GM19023 (cell line): ENCODE measurements around the gene KCNK1.
"Not testable (repeated sequence)": the region's sequence is repeated elsewhere in the genome, so short reads cannot be mapped to it uniquely, and the experiment has no call there.

Experiments
- ATAC-seq: cut with Tn5 transposase; IDR thresholded peaks from one replicate; pipeline ENCODE4 v1.9.1; 2021; ENCODE audit warnings: mild to moderate bottlenecking, moderate library complexity; ENCODE audit not compliant: unreplicated experiment

KCNK1 gene

GRCh38 chr1:233607252-233608119, 6.4 kb upstream of the KCNK1 start:
- peak; percentile 65 for ATAC-seq

- no peak for ATAC-seq
Measured at GRCh38 chr1:233608988-233609387, 4.9 kb upstream of the KCNK1 start.

DNA sequence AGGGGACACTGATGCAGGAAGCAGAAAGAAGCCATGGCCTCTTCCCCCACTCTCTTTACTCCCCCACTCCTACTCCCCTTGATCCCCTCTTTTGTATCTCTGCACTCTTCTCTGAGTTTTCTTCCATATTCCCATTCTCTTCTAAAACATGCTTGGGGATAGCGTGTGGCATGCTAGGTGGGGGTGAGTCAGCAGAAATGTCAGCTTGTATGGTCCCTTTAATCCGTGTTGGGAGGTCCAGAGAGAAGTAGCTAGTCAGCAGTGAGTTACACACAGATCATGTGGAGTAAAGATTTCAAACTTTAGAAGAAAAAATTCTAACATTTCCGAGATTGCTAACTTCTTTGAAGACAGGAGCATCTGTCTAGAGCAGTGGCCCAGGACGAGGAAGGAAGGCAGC, 4.0 kb upstream of the KCNK1 start:
- ATAC-seq: no peak

DNA sequence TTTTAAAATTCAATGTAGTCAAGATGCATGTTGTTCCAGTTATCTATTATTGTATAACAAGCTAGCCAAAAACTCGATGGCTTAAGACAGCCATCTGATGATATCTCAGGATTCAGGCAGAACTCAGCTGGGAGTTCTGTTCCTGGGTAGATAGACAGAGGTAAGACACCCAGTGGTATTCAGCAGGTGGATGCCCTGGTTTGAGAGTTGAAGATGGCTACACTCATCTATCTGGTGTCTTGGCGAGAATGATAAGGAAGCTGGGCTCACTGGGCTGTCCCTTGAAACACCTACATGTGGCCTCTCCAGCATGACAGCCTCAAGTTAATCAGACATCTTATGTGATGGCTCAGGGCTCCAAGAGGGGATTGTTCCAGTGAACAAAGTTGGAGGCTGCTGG, 3.3 kb upstream of the KCNK1 start:
- ATAC-seq: no peak

GRCh38 chr1:233611363-233611762, 2.5 kb upstream of the KCNK1 start:
- ATAC-seq: not testable (repeated sequence)

GRCh38 chr1:233614173-233614742, 352 bp downstream of the KCNK1 start:
- ATAC-seq: peak; percentile 37

DNA sequence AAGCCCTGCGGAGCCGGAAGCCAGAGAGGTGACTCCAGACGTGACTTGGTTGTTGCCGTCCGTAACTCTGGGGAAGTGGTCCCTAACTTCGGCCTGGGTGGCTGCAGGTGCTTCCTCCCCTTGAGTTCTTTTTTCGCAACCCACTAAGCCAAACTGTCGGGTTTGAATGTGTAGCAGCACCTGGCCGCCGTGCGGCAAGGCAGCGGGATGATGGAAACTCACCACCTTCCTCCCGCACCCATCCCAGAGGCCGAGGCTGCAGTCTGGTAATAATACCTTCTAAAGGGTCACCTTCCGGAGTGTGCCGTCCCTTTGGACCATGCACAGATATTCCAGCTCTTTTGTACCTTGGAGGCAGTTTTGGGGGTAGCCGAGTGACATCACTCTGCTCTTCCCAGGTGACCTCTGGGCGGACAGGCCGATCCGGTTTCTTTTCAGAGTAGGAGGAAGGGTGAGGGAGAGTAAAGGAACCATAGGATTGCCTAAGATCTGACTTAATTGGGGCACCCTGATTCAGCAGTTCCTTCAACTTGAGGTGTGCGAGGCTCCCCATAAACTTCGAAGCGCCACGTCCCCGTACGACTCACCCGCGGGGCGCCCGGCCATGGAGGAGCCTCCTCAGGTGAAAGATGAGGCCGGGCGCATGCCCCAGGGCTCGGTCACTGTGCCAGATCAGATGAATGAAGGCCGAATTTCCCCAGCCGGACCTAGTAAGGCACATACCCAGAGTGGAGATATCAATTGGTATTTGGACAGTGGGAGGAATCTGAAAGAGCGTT, 1.0 kb downstream of the KCNK1 start:
- ATAC-seq: peak; percentile 49

DNA sequence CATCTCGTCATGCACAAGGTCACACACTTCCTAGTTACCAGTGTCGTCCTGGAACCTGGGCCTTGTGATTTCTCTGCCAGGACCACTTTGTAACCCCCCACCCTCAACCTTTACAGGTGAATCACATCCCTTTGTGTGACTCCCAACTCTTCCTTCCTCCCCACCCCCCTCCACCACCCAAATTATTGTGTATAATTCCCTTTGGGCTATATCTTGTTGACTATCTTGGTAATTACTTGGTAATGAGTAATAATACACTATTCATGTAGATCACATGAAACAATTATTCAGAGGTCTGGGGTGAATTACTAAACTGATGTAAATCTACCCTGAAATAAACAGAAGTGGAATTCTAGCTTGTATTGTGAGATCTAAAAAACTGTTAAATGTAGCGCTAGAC, 1.7 kb downstream of the KCNK1 start:
- no peak for ATAC-seq

DNA sequence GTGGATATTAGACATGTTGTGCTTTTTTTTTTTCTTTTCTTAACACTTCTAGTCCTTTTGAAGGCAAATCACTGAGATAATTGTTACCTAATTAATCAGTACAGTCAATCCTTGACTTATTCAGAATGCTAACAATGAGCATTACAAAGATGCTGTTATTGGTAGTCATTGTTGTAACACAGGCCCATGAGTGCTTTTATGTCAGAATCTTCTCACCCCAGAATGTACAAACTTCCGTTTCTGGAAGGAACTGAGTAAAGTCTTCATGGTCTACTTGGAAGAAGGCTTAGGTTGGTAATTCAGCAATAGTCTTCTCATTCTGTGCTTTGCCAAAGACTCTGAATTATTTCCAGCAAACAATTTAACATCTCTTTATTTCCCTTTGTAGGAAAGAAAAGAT, 3.1 kb downstream of the KCNK1 start:
- no peak for ATAC-seq

DNA sequence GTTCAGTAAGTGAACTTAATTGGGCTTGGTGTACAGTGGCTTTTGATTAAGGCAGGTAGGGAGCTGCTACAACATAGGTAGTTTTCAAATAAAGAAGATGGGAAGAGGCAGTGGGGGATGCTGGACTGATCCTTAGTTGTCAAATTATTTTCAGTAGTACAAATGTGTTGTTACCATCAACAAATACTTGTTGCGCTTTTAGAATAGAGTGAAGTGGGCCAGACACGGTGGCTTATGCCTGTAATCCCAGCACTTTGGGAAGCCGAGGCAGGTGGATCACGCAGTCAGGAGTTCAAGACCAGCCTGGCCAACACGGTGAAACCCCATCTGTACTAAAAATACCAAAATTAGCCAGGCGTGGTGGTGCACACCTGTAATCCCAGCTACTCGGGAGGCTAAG, 5.5 kb downstream of the KCNK1 start:
- ATAC-seq: not testable (repeated sequence)

DNA sequence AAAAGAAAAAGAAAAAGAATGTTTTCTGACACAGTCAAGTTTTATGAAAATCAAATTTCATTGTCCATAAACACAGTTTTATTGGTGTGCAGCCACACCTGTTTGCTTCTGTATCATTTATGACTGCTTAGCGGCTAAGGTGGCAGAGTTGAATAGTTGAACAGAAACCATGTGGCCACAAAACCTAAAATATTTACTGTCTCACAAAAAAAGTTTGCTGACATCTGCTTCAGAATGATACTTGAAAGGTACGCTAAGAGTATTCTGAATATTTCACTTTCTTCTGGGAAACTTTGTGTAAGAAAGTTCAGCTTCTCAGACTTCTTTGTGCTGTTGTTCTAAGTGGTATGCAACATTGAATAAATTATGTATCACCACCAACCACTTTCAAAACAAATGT, 6.2 kb downstream of the KCNK1 start:
- ATAC-seq: peak; percentile 73

DNA sequence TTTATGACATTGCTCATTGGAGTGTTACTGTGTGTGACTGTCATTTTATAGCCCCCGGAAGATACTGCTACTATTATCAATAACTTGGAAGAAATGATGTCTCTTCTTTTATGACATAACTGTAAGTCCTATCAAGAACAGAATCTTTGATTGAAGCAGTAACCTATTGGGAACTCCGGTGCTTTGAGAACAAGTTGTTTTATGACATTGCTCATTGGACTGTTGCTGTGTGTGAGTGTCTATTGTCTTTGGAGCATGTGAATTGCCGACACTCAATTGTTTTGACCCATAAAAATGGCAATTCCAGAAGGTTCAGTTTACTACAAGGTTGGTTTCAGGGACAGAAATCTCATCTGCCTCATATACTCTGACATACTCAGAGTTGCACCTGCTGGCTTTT, 8.0 kb downstream of the KCNK1 start:
- no peak for ATAC-seq

DNA sequence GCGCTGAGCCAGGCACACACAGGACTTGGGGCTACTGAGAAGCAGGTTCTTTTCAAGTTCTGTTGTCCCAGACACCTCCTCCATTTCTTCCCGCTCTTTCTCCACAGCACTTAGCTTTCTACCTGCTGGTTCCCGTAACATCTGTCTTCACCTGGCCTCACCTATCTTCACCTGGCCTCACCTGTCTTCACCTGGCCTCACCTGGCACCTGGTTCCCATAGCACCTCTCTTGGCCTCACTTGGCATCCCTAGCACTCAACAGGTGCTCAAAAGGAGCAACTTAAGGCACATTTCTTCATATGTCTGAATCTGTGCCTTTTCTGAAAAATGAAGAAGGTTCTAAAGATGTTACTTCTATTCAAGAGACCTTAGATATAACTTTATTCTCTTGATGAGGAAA, 10.4 kb downstream of the KCNK1 start:
- no peak for ATAC-seq

DNA sequence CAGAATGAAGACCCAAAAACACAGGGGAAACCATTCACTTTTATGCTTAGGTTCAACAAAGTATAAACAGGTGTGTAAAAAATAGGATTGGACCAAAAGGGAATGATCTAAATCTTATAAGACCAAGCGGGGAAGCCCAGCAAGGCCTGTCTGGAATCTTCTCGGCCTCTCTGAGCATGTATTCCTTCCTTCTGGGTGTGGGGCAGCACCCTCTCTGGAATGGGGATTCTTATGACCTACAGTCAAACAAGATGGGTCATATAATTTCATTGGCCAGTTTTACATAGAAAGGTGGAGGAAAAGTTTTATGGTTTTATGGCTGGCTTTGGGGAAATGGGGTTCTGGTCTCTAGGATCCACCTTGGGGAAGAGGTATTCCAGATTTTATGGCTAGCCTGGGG, 11.2 kb downstream of the KCNK1 start:
- ATAC-seq: no peak

DNA sequence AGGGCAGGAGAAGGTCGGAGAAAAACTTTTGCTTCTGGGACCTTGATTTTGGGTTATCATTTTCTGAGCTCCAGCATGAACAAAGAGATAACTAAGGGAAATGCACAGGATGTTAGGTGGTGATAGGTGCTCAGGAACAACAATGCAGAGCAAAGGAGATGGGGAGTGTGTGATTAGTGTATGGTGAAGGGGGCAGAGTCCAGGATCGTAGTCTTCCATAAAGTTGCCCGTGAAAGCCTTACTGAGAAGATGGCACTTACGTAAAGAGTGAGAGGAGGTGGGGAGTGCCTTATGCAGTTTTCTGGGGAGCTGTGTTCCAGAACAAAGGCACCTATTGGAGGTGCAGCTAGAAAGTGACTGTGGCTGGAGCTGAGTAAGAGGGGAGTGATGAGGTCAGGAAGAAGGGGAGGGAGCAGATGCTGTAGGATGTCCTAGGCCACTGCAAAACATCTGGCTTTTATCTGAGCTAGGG, 11.6 kb downstream of the KCNK1 start:
- ATAC-seq: no peak

GRCh38 chr1:233627376-233627775, 13.5 kb downstream of the KCNK1 start:
- no peak for ATAC-seq

DNA sequence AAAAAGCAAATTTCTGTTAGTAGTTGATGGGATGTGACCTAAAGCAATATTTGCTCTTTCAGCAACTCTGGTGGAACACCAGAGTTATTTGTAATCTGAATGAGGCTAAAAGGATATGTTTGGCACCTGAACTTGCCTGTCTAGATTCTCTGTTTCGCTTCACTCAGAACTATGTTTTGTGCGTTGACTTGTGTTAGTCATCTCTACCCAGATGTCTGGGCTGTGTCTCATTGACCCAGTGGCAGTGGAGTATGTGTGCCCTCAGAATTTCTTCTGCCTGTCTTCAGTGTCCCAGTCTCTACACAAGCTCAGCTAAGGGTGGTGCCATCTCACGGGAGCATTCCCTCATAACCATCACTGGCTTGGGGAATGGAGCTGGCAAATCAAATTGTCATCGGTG, 13.9 kb downstream of the KCNK1 start:
- no peak for ATAC-seq

DNA sequence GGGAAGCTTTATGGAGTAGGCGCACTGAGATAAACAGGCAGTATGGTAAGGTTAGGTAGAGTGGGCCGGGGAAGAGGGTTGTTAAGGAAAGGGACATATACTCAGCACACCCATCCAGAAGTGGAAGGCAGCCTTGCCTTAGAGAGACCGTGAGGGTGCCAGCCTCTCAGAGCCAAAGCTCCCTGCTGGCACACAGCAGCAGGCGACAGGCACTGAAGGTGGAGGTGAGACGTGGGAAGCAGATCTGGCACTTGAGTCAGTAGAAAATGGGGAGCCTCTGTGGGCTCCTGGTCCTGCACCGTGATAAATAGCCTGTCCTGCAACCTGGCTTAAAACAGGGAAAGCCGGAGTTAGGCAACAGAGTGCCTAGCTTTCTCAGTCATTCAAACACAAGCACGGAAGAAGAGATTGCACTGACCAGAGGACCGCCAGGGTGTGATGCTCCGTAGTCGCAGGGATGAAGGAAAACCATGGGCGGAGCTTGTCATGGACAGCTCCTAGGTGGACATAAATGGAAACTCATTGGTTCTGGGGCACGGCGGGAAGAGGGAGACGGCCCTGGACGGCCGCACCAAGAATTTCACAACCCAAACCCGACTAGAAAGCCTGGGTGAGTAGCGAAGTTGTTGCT, 15.5 kb downstream of the KCNK1 start:
- ATAC-seq: no peak

DNA sequence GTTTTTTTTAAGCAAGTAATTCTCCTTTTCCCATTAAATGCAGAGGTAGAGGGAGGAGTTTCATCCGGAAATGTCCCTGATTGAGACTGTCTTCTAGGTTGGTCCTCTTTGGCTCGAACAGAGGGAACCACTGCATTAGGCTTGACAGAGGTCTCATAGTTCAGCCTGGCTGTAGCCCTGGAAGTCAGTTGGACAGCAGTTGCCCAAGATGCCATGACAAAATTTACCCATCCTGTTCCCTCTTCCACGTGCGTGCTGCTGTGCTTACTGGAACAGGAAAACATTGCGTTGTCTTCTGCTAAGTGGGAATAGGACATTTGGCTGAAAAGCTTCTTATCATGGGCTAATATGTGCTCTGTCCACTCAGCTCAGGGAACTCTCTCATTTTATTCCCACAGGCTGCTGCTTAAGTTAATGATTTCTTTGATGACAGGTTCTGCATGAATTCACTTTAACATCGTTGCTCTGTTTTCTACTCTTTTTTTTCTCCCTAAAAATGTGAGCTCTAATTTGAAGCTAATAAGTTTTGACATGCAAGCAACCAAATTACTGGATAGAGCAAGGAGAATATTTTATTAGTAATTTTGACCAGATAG, 18.0 kb downstream of the KCNK1 start:
- no peak for ATAC-seq

DNA sequence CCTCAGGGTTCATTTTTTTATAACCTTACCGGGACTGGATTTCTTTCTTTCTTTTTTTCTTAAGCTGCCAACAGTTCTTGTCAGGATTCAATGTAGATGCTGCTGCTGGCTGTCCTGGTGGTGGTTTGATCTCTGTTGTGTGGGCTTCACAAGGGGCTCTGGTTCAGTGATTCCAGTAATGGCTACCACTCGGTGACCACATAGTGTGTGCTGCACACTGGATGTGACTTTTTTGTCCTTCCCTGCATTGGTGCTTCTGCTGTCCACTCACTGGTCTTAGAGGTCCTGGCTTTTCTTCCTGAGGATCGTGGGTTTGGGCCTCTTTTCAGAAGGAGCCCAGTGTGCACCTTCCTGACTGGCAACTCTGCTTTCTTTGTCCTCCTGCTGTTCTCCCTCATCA, 18.5 kb downstream of the KCNK1 start:
- ATAC-seq: no peak
